ENCODE measurements around the gene GRM8. TPM values are rescaled to one million over a fixed set of nuclear protein-coding genes. Genes with fewer than 3 reads are reported as not detected.

Gene GRM8
- total RNA-seq, 1 donor from 2014 or later: not detected

DNA sequence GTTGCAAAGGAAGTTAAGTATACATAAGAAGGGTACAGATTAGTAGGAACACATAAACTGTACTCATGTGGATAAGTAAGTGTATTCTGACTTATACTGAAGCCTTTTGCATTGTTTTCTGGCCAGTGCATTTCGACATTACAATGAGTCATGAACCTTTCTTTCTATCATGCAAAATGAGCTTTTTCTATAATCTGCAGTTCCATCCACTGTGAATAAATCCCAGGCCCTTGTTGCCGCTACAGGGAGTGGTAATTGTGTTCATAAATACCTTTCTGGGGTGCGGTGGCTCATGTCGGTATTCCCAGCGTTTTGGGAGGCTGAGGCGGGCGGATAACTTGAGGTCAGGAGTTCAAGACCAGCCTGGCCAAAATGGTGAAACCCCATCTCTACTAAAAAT, 858.3 kb downstream of the GRM8 start:
- TF ChIP-seq, protein P1, sequence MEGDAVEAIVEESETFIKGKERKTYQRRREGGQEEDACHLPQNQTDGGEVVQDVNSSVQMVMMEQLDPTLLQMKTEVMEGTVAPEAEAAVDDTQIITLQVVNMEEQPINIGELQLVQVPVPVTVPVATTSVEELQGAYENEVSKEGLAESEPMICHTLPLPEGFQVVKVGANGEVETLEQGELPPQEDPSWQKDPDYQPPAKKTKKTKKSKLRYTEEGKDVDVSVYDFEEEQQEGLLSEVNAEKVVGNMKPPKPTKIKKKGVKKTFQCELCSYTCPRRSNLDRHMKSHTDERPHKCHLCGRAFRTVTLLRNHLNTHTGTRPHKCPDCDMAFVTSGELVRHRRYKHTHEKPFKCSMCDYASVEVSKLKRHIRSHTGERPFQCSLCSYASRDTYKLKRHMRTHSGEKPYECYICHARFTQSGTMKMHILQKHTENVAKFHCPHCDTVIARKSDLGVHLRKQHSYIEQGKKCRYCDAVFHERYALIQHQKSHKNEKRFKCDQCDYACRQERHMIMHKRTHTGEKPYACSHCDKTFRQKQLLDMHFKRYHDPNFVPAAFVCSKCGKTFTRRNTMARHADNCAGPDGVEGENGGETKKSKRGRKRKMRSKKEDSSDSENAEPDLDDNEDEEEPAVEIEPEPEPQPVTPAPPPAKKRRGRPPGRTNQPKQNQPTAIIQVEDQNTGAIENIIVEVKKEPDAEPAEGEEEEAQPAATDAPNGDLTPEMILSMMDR (conservative IDR thresholded peaks at IDR 0.05; ENCODE audit: low read depth, low read length): no peak
- no peak for DNase-seq (ENCODE audit: low read depth)
- H3K4me3 ChIP-seq (ENCODE audit: low read depth, low read length): no peak overlapping the region

Other genes starting within 250 kb of the GRM8 start
- gene ZNF800, start 139.8 kb upstream of the GRM8 start, total RNA-seq: 11.5 and 14.6 TPM in 2 replicates